Stimulated activated naive CD4-positive, alpha-beta T cell (primary cell): ENCODE measurements around the gene KRTAP4-6.
"Not testable (repeated sequence)": the region's sequence is repeated elsewhere in the genome, so short reads cannot be mapped to it uniquely, and the experiment has no call there.

ENCODE experiments used
- DNase-seq, 6 experiments: peaks; one replicate each; lab custom pipeline; 2025; lab: John Stamatoyannopoulos, UW

The KRTAP4-6 gene

GRCh38 chr17:41147531-41148204 lies 7.3 kb upstream of the KRTAP4-6 start:
- DNase-seq = no peak

DNA sequence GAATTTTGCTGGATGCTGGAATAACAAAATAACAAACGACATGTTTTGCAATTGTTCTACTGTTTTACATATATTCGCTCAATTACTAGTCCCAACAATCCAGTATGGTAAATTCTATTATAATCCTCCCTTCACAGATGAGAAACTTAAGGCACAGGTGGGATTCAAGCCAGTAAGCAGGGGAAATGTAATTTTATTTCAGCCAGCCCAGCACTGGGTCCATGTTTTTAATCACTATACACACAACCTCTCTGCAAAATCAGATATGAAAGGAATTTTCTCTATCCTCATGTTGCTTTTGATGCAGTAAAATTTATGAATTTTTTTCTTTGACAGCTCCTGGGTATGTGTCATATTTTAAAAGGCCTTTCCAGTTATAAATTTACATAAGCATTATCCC lies 4.9 kb upstream of the KRTAP4-6 start:
- DNase-seq = no peak

GRCh38 chr17:41144846-41145245 lies 4.5 kb upstream of the KRTAP4-6 start:
- DNase-seq = no peak

DNA sequence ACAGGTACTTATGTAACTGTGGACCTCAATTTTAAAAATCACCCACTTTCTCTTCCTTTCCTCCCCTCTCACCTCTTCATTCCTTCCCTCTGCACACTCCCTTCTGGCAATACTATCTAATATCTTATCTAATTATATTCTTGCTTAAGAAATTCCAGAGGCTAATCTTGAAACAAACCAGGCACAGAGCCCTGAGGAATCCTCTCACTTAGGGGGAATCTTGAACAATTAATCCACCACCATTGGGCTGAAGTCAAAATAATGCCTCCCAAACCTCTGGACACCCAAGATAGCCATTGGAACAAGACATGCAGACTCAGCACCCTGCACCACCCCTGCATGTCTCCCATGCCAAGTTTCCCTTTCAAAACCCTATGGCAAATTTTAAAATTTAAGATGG lies 1.0 kb upstream of the KRTAP4-6 start:
- no peak for DNase-seq

GRCh38 chr17:41139865-41140264 lies 479 bp downstream of the KRTAP4-6 start:
- DNase-seq = not testable (repeated sequence)

- peak in 3 of 6 experiments; percentile 34 to 44 (median 43) for DNase-seq
Observed at GRCh38 chr17:41133880-41134735, 6.2 kb downstream of the KRTAP4-6 start.

- no peak for DNase-seq
Observed at GRCh38 chr17:41131979-41132378, 8.4 kb downstream of the KRTAP4-6 start.

GRCh38 chr17:41127371-41127770 lies 13.0 kb downstream of the KRTAP4-6 start:
- DNase-seq = no peak

GRCh38 chr17:41126412-41126811 lies 13.9 kb downstream of the KRTAP4-6 start:
- no peak for DNase-seq

GRCh38 chr17:41125064-41125463 lies 15.3 kb downstream of the KRTAP4-6 start:
- DNase-seq = no peak

GRCh38 chr17:41123991-41124371 lies 16.4 kb downstream of the KRTAP4-6 start, which contains the start of gene KRTAP4-12:
TSS of gene KRTAP4-12 (minus strand) at chr17:41124182. CDS start at chr17:41124122, 60 bp downstream.
- DNase-seq = not testable (repeated sequence)

DNA sequence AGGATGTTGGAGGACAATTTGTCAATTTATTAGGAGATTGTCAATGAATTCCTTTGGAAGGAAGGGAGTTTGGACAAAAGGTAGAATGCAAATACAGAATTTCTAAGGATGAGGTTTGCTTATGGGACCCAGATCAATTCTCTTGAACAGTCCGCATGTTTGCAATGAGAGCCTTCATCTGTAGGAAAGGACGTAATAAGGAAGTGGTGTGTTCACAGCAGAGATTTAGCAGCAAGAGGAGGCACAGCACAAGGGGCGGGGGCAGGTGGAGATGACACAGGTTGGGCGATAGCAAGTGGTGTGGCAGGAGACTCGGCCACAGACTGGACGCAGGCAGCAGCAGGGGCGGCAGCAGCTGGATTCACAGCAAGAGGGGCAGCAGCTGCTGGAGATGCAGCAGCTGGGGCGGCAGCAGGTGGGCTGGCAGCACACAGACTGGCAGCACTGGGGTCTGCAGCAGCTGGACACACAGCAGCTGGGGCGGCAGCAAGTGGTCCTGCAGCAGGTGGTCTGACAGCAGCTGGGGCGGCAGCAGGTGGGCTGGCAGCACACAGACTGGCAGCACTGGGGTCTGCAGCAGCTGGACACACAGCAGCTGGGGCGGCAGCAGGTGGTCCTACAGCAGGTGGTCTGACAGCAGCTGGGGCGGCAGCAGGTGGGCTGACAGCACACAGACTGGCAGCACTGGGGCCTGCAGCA lies 16.9 kb downstream of the KRTAP4-6 start:
- peak in 2 of 6 experiments; percentile 23 for DNase-seq

DNA sequence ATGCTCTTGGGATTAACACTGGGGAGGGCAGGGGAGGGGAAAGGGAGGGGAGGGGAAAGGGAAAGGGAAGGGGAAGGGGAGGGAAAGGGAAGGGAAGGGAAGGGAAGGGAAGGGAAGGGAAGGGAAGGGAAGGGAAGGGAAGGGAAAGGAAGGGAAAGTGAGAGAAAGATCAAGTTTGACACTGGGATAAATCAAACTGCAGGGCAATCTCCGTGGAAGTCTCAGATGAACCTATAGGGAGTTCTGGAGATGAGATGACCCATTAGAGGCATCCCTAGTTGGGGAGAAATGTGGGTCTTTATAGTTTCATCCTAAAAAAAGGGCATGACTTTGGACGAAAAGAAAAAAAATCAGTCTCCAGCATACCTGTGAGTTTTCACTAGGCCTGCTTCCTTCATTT lies 18.6 kb downstream of the KRTAP4-6 start:
- no peak for DNase-seq

GRCh38 chr17:41119696-41120690 lies 20.4 kb downstream of the KRTAP4-6 start:
- peak in 3 of 6 experiments; percentile 43 to 57 (median 52) for DNase-seq

- no peak for DNase-seq
Observed at GRCh38 chr17:41118721-41119120, 21.6 kb downstream of the KRTAP4-6 start.

DNA sequence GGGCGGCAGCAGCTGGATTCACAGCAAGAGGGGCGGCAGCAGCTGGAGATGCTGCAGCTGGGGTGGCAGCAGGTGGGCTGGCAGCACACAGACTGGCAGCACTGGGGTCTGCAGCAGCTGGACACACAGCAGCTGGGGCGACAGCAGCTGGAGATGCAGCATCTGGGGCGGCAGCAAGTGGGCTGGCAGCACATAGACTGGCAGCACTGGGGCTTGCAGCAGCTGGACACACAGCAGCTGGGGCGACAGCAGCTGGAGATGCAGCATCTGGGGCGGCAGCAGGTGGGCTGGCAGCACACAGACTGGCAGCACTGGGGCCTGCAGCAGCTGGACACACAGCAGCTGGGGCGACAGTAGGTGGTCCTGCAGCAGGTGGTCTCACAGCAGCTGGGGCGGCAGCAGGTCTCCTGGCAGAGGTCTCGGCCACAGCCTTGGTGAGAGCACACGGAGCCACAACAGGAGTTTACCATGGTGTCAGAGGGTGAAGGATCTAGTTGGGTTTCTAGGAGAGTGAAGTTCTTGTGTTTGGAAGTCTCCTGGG lies 22.4 kb downstream of the KRTAP4-6 start, which contains the start of gene KRTAP4-11:
Gene KRTAP4-11 (minus strand): TSS at position 528 of the 541 bp plus-strand sequence. CDS start 58 bp downstream, at position 470.
- not testable (repeated sequence) for DNase-seq

DNA sequence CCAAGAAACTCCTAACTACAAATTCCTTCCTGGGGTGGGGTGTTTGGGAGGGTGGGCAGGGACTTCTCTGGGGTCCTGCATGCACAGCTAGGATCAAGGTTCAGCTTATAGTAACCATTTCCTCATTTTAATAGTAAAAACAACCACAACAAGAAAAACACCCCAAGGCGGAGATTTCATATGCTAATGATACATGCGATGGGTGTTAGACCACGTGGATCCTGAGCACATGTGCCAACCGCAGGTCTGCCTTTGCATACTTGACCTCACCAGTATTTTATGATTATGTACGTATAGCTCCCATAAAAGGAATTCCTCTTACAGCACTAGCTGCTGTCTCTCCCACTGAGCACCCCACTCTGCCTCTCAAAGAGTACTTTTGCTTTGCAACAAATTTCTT lies 24.0 kb downstream of the KRTAP4-6 start:
- no peak for DNase-seq

GRCh38 chr17:41111151-41111885 lies 29.0 kb downstream of the KRTAP4-6 start:
- no peak for DNase-seq

GRCh38 chr17:41108728-41109386 lies 31.5 kb downstream of the KRTAP4-6 start:
- not testable (repeated sequence) for DNase-seq
